H9 (cell line): ENCODE results near the gene PIGK. TPM values are rescaled to one million over a fixed set of nuclear protein-coding genes. Genes with fewer than 3 reads are reported as not detected.

Experiments
- DNase-seq: peaks from one replicate; pipeline ENCODE4 v3.0.0-alpha.2; 2017
- H2AFZ ChIP-seq: one replicate; pipeline ENCODE4 v1.6.1; 2013; ENCODE audit warnings: mild to moderate bottlenecking, low read length, control low read depth, moderate library complexity
- H2AK5ac ChIP-seq: 2 replicates; pipeline ENCODE4 v1.6.1; 2013; ENCODE audit warnings: low read length, control low read depth, mixed read lengths; ENCODE audit not compliant: insufficient read length
- H2BK120ac ChIP-seq: one replicate; pipeline ENCODE4 v1.6.1; 2013; ENCODE audit warnings: low read depth, mild to moderate bottlenecking, low read length, control low read depth, inconsistent platforms; ENCODE audit not compliant: poor library complexity, severe bottlenecking
- H2BK12ac ChIP-seq: 2 replicates; pipeline ENCODE4 v1.6.1; 2013; ENCODE audit warnings: low read length, control low read depth, mixed read lengths, low read depth; ENCODE audit not compliant: insufficient read length
- H2BK15ac ChIP-seq: 2 replicates; pipeline ENCODE4 v1.6.1; 2013; ENCODE audit warnings: low read depth, low read length, control low read depth
- H2BK20ac ChIP-seq: one replicate; pipeline ENCODE4 v1.6.1; 2013; ENCODE audit warnings: low read depth, mild to moderate bottlenecking, low read length, control low read depth, inconsistent platforms; ENCODE audit not compliant: poor library complexity, severe bottlenecking
- H2BK5ac ChIP-seq: 2 replicates; pipeline ENCODE4 v1.6.1; 2013; ENCODE audit warnings: low read length, control low read depth, mixed read lengths; ENCODE audit not compliant: insufficient read length
- H3K14ac ChIP-seq: 2 replicates; pipeline ENCODE4 v1.6.1; 2013; ENCODE audit warnings: low read length, control low read depth; ENCODE audit not compliant: insufficient read depth
- H3K18ac ChIP-seq: 2 replicates; pipeline ENCODE4 v1.6.1; 2013; ENCODE audit warnings: low read depth, mild to moderate bottlenecking, mixed read lengths, low read length, control low read depth; ENCODE audit not compliant: insufficient read length
- H3K23ac ChIP-seq: 2 replicates; pipeline ENCODE4 v1.6.1; 2013; ENCODE audit warnings: low read length, control low read depth, mixed read lengths, low read depth; ENCODE audit not compliant: insufficient read length
- H3K23me2 ChIP-seq: 2 replicates; pipeline ENCODE4 v1.6.1; 2013; ENCODE audit warnings: low read depth, mild to moderate bottlenecking, mixed read lengths, low read length, control low read depth; ENCODE audit not compliant: insufficient read length, poor library complexity, severe bottlenecking
- H3K27ac ChIP-seq: 2 replicates; pipeline ENCODE4 v1.5.1; 2013; ENCODE audit warnings: low read length, control low read depth, mixed read lengths, low read depth; ENCODE audit not compliant: insufficient read length
- H3K27me3 ChIP-seq: 2 replicates; pipeline ENCODE4 v1.6.1; 2013; ENCODE audit warnings: low read length, control low read depth, inconsistent platforms; ENCODE audit not compliant: insufficient read depth
- H3K4ac ChIP-seq: 2 replicates; pipeline ENCODE4 v1.6.1; 2013; ENCODE audit warnings: low read depth, mild to moderate bottlenecking, control low read depth, inconsistent platforms, low read length, moderate library complexity
- H3K4me1 ChIP-seq: 2 replicates; pipeline ENCODE4 v1.6.1; 2013; ENCODE audit warnings: low read length, control low read depth, inconsistent platforms; ENCODE audit not compliant: insufficient read depth
- H3K4me2 ChIP-seq: 2 replicates; pipeline ENCODE4 v1.6.1; 2013; ENCODE audit warnings: low read length, control low read depth, mixed read lengths; ENCODE audit not compliant: insufficient read length, insufficient read depth
- H3K56ac ChIP-seq: 2 replicates; pipeline ENCODE4 v1.6.1; 2013; ENCODE audit warnings: low read depth, mild to moderate bottlenecking, mixed read lengths, low read length, control low read depth; ENCODE audit not compliant: insufficient read length
- H3K79me1 ChIP-seq: 2 replicates; pipeline ENCODE4 v1.6.1; 2013; ENCODE audit warnings: low read depth, mild to moderate bottlenecking, moderate library complexity, low read length, control low read depth, inconsistent platforms; ENCODE audit not compliant: insufficient read depth, poor library complexity, severe bottlenecking
- H3K79me2 ChIP-seq: 2 replicates; pipeline ENCODE4 v1.6.1; 2013; ENCODE audit warnings: low read length, control low read depth, inconsistent platforms; ENCODE audit not compliant: insufficient read depth
- H3K9ac ChIP-seq: 2 replicates; pipeline ENCODE4 v1.6.1; 2013; ENCODE audit warnings: low read length, control low read depth, mixed read lengths; ENCODE audit not compliant: insufficient read length; ENCODE audit errors: extremely low read depth
- H3K9me3 ChIP-seq: one replicate; pipeline ENCODE4 v1.6.1; 2013; ENCODE audit warnings: low read depth, low read length, inconsistent platforms; ENCODE audit not compliant: control insufficient read depth
- H3T11ph ChIP-seq: one replicate; pipeline ENCODE4 v1.6.1; 2013; ENCODE audit warnings: mild to moderate bottlenecking, low read length, control low read depth, inconsistent platforms
- H4K20me1 ChIP-seq: one replicate; pipeline ENCODE4 v1.6.1; 2013; ENCODE audit not compliant: control insufficient read depth, insufficient read length, insufficient read depth
- H4K5ac ChIP-seq: 2 replicates; pipeline ENCODE4 v1.6.1; 2013; ENCODE audit warnings: low read depth, mild to moderate bottlenecking, mixed read lengths, low read length, control low read depth; ENCODE audit not compliant: insufficient read length
- H4K8ac ChIP-seq: replicated peaks from 2 replicates; pipeline ENCODE4 v1.6.1; 2013; ENCODE audit warnings: low read length, control low read depth, mixed read lengths, low read depth; ENCODE audit not compliant: insufficient read length
- H4K91ac ChIP-seq: 2 replicates; pipeline ENCODE4 v1.6.1; 2013; ENCODE audit warnings: low read depth, mild to moderate bottlenecking, moderate library complexity, mixed read lengths, low read length, control low read depth; ENCODE audit not compliant: insufficient read length
- H3K27ac Mint-ChIP-seq, 3 experiments: 2 replicates in 2 of 3; 3 replicates in 1 of 3; pipeline ENCODE4 v1.8.0; 2020 to 2021; ENCODE audit warnings: mixed read lengths in 3 of 3, mild to moderate bottlenecking in 1 of 3, moderate library complexity in 1 of 3
- H3K27me3 Mint-ChIP-seq: 2 replicates; pipeline ENCODE4 v1.8.0; 2021; ENCODE audit warnings: low read depth, mild to moderate bottlenecking, moderate library complexity, mixed read lengths
- H3K36me3 Mint-ChIP-seq, 3 experiments: 2 replicates in 2 of 3; 3 replicates in 1 of 3; pipeline ENCODE4 v1.8.0; 2020 to 2021; ENCODE audit warnings: low read depth in 3 of 3, mixed read lengths in 3 of 3; ENCODE audit not compliant: insufficient read depth in 1 of 3
- H3K4me1 Mint-ChIP-seq, 2 experiments: 2 replicates each; pipeline ENCODE4 v1.8.0; 2020; ENCODE audit warnings: mixed read lengths in 2 of 2
- H3K4me3 Mint-ChIP-seq, 2 experiments: 2 replicates in 1 of 2; 3 replicates in 1 of 2; pipeline ENCODE4 v1.8.0; 2020 to 2021; ENCODE audit warnings: mild to moderate bottlenecking in 2 of 2, mixed read lengths in 2 of 2, moderate library complexity in 1 of 2
- H3K9me3 Mint-ChIP-seq, 2 experiments: 2 replicates in 1 of 2; 3 replicates in 1 of 2; pipeline ENCODE4 v1.8.0; 2020; ENCODE audit warnings: mild to moderate bottlenecking in 2 of 2, mixed read lengths in 2 of 2, moderate library complexity in 1 of 2
- WGBS: extraction: QIAGEN DNeasy Blood & Tissue Kit; methylation state at CpG from one replicate; pipeline ENCODE4 v1.1.7; 2013; ENCODE audit warnings: missing lambda C conversion rate, low lambda C conversion rate, mixed read lengths; ENCODE audit not compliant: insufficient read length; ENCODE audit errors: extremely low coverage; 5-methylcytosine and 5-hydroxymethylcytosine counted together
- total RNA-seq: library from RNA; stranded (reverse); gene quantifications from 2 replicates; pipeline ENCODE4 v1.2.1, GENCODE V29; 2021
- TF ChIP-seq, protein P1 (sequence below): fragments of 200-600 bp; sonication (generic); conservative IDR thresholded peaks from 3 replicates; pipeline ENCODE4 v1.8.0; 2021; ENCODE audit warnings: antibody characterized with exemption, mild to moderate bottlenecking

The PIGK gene
- total RNA-seq, 1 experiment from 2014 or later: 22.1 TPM

DNA sequence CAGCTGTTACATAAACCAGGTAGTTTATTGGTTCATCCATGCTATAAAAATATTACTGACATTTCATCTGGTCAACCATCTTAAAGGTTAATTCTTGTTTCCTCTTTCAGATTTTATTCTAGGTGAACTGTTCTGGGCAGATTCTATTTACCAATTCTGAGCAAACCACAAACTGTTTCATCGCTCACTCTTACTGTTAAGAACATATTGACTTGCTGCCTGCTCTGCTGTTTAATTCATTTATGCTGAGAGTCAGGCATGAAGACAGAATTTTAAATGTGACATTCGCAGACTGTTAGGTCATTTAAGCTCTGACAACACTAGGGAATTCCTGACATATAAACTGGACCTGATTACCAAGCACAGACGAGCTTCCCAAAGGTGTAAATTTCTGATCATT lies 98.3 kb downstream of the PIGK start:
- H4K8ac ChIP-seq: no peak overlapping the region
- no peaks in the 10 kb centered on the region for H3K9me3 ChIP-seq
- no peak overlapping the region for H3K4ac ChIP-seq
- Mint-ChIP-seq H3K27me3 (no peaks in the 10 kb centered on the region), H3K27ac (no peak overlapping the region), H3K9me3 (no peaks in the 10 kb centered on the region), H3K36me3 (peaks cover 0 to 5% (median 0%) of the 10 kb centered on the region in 3 experiments; a peak in 1 of 7 replicates), H3K4me3 (no peak overlapping the region), H3K4me1 (peaks cover 3 to 5% of the 10 kb centered on the region in 2 experiments; a peak in 3 of 4 replicates)
- H4K91ac ChIP-seq: no peak overlapping the region
- no peak overlapping the region for H2AK5ac ChIP-seq
- no peaks in the 10 kb centered on the region for H3K27me3 ChIP-seq
- H4K5ac ChIP-seq: no peak overlapping the region
- no peak overlapping the region for H2BK120ac ChIP-seq
- no peaks in the 10 kb centered on the region for H3K4me1 ChIP-seq
- no peak overlapping the region for H3K27ac ChIP-seq
- H3K23me2 ChIP-seq: no peaks in the 10 kb centered on the region
- H2BK15ac ChIP-seq: no peak overlapping the region
- no peak for DNase-seq
- H3K56ac ChIP-seq: no peak overlapping the region
- H3K79me1 ChIP-seq: no peaks in the 10 kb centered on the region
- TF ChIP-seq, protein P1, sequence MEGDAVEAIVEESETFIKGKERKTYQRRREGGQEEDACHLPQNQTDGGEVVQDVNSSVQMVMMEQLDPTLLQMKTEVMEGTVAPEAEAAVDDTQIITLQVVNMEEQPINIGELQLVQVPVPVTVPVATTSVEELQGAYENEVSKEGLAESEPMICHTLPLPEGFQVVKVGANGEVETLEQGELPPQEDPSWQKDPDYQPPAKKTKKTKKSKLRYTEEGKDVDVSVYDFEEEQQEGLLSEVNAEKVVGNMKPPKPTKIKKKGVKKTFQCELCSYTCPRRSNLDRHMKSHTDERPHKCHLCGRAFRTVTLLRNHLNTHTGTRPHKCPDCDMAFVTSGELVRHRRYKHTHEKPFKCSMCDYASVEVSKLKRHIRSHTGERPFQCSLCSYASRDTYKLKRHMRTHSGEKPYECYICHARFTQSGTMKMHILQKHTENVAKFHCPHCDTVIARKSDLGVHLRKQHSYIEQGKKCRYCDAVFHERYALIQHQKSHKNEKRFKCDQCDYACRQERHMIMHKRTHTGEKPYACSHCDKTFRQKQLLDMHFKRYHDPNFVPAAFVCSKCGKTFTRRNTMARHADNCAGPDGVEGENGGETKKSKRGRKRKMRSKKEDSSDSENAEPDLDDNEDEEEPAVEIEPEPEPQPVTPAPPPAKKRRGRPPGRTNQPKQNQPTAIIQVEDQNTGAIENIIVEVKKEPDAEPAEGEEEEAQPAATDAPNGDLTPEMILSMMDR: no peak
- H2BK5ac ChIP-seq: no peak overlapping the region
- H2AFZ ChIP-seq: no peak overlapping the region
- no peaks in the 10 kb centered on the region for H3K79me2 ChIP-seq
- H2BK12ac ChIP-seq: no peak overlapping the region
- H3T11ph ChIP-seq: no peak overlapping the region
- no peak overlapping the region for H3K18ac ChIP-seq
- no peak overlapping the region for H3K9ac ChIP-seq
- H3K4me2 ChIP-seq: no peak overlapping the region
- no peak overlapping the region for H3K14ac ChIP-seq
- no peaks in the 10 kb centered on the region for H4K20me1 ChIP-seq
- no CpG with 5 or more reads among the region's 3 CpGs for WGBS
- no peak overlapping the region for H3K23ac ChIP-seq
- no peak overlapping the region for H2BK20ac ChIP-seq
